ENCODE results near the gene CYP27C1.

CYP27C1 gene

DNA sequence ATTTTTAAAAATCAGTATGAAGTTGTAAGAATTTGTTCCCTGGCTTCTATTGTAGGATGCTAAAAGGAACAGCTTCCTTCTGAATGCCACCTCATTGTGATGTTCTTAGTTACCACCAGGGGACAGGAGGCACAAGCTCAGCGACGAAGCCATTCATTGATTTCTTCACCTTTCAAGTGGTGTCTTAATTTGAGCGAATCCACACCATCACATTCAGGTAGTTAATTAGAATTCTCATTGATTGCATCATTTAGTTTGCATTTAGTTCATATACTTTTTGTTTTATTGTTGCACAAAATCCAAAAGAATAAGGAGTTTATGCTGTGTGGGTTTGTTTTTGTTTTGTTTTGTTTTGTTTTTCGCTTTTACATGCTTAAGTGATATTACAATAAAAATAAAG, 23.1 kb downstream of the CYP27C1 start:
- no peak overlapping the region for H3K4me3 ChIP-seq (ENCODE audit: low read length)
- DNase-seq (ENCODE audit: low read depth): no peak
- TF ChIP-seq CTCF (conservative IDR thresholded peaks at IDR 0.05; ENCODE audit: low read depth, low read length): peak; percentile 42

DNA sequence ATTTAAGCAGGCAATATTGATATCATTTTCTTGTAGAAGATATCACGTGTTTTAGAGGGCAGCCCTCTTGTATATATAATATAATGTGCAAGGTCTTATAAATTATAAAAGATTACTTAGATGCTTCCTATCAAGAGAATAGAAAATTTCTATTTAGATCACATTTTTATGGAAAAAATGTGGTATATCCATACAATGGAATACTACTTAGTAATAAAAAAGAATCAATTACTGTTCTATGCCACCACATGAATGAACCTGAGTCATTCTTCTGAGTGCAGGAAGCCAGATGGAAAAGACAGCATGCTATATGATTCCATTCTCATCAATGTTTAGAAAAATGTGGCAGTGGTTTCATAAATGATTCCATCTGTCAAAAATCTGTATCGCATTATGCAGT, 23.6 kb downstream of the CYP27C1 start:
- no peak for TF ChIP-seq CTCF (conservative IDR thresholded peaks at IDR 0.05; ENCODE audit: low read depth, low read length)

GRCh38 chr2:127195140-127196074, 24.7 kb downstream of the CYP27C1 start:
- DNase-seq (ENCODE audit: low read depth): no peak
- no peak overlapping the region for H3K4me3 ChIP-seq (ENCODE audit: low read length)
- no peak for TF ChIP-seq CTCF (conservative IDR thresholded peaks at IDR 0.05; ENCODE audit: low read depth, low read length)

More for the DNA sequence above, 23.6 kb downstream of the CYP27C1 start:
- no peak for DNase-seq (ENCODE audit: low read depth)
- H3K4me3 ChIP-seq (ENCODE audit: low read length): no peak overlapping the region

DNA sequence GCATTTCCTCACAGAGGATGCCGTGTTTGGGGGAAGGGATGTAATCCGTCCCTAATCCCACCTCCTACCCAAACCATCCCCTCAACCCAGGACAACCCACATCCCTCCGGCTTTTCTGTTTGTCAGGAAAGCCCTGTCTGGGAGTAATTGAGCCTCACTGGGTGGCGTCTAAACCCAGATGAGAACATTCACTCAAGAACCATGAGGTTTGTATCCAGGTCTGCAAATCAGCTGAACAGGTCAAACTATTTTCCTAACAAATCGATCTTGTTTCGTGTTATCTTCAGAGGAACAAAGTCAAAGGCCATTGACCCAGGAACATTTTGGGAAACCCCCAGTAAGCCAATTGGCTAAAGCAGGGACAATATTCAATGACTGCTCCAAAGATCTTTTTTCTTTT, 25.7 kb downstream of the CYP27C1 start:
- no peak for DNase-seq (ENCODE audit: low read depth)
- TF ChIP-seq CTCF (conservative IDR thresholded peaks at IDR 0.05; ENCODE audit: low read depth, low read length): no peak
- no peak overlapping the region for H3K4me3 ChIP-seq (ENCODE audit: low read length)

DNA sequence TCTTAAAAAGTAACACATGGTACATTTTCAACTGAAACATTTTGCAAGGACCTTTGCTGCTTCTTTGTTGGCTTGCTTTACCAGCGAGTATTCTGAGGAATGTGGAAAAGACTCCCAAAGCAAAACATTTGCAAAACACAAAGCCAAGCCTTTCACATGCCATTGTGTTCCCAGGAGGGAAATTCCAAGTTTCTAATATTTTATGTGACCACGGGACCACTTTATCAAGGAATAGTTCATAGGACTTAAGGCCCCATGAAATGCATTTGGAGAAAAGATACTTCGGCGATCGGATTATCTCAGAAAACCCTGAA, 26.2 kb downstream of the CYP27C1 start:
- DNase-seq (ENCODE audit: low read depth): peak; percentile 72
- no peak for TF ChIP-seq CTCF (conservative IDR thresholded peaks at IDR 0.05; ENCODE audit: low read depth, low read length)
- H3K4me3 ChIP-seq (ENCODE audit: low read length): no peak overlapping the region

GRCh38 chr2:127193164-127193966, 26.7 kb downstream of the CYP27C1 start:
- no peak for TF ChIP-seq CTCF (conservative IDR thresholded peaks at IDR 0.05; ENCODE audit: low read depth, low read length)
- DNase-seq (ENCODE audit: low read depth): no peak
- no peak overlapping the region for H3K4me3 ChIP-seq (ENCODE audit: low read length)

Data from retinal pigment epithelial cell (primary cell).